Lower leg skin (tissue), 3 donors: ENCODE measurements around the gene PDE3B.

Experiments used
- POLR2A ChIP-seq, 2 donors: fragments of 450-650 bp; IDR thresholded peaks; one replicate each; pipeline ENCODE4 v1.6.1; 2016 to 2017; ENCODE audit warnings: antibody characterized with exemption in 2 of 2, mild to moderate bottlenecking in 1 of 2, moderate library complexity in 1 of 2
- TF ChIP-seq, protein P1 (sequence below), 3 donors: fragments of 450-650 bp; IDR thresholded peaks; one replicate each; pipeline ENCODE4 v1.5.1; 2016; ENCODE audit warnings: antibody characterized with exemption in 3 of 3, mild to moderate bottlenecking in 3 of 3, moderate library complexity in 2 of 3

DNA sequence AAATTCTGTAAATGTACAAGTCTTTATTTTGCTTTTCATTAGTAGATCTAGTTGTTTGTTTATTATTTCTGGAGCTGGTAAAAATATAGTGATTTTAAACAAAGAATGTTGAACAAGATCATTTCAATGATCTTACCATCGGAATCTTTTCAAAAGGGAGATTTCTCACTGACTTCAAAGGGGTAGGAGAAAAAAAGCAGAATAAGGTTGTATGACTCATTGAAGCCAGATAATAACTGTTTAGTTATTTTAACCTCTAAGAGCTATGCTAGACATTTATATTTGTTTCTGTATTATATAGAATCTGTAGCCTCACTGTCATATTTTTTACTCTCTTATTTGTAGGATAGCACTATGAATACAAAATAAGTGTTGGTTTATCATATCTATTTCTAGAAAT, 8.1 kb upstream of the PDE3B start:
- TF ChIP-seq, protein P1, sequence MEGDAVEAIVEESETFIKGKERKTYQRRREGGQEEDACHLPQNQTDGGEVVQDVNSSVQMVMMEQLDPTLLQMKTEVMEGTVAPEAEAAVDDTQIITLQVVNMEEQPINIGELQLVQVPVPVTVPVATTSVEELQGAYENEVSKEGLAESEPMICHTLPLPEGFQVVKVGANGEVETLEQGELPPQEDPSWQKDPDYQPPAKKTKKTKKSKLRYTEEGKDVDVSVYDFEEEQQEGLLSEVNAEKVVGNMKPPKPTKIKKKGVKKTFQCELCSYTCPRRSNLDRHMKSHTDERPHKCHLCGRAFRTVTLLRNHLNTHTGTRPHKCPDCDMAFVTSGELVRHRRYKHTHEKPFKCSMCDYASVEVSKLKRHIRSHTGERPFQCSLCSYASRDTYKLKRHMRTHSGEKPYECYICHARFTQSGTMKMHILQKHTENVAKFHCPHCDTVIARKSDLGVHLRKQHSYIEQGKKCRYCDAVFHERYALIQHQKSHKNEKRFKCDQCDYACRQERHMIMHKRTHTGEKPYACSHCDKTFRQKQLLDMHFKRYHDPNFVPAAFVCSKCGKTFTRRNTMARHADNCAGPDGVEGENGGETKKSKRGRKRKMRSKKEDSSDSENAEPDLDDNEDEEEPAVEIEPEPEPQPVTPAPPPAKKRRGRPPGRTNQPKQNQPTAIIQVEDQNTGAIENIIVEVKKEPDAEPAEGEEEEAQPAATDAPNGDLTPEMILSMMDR (IDR thresholded peaks at IDR 0.05), result no peak
- TF ChIP-seq POLR2A (IDR thresholded peaks at IDR 0.05), result no peak
